H1 (cell line): ENCODE results near the gene P4HB. TPM values are rescaled to one million over a fixed set of nuclear protein-coding genes. Genes with fewer than 3 reads are reported as not detected.

Experiments used
- SAP30 ChIP-seq: fragments of 300-600 bp; sonication (generic); IDR thresholded peaks from 2 replicates; pipeline ENCODE4 v1.7.1; 2012; ENCODE audit warnings: low read length, moderate library complexity, mild to moderate bottlenecking, inconsistent platforms; ENCODE audit not compliant: insufficient read depth, insufficient replicate concordance
- polyA plus RNA-seq, 7 experiments: library from polyadenylated mRNA; depleted of rRNA in 3 of 7; stranded (reverse) in 5 of 7; unstranded in 2 of 7; fragments of >200 nt in 5 of 7; fragments of 200-250 nt in 2 of 7; gene quantifications; 1 replicate in 5 of 7; 2 replicates in 1 of 7; 4 replicates in 1 of 7; pipeline versions ENCODE4 v1.2.1 to v1.2.3, GENCODE V29; 2011 to 2013; ENCODE audit warnings: missing spikeins in 2 of 7, mixed read lengths in 2 of 7
- total RNA-seq: library from RNA; stranded (reverse); fragmentation: NEBNext Ultra II Directional; extraction: Animal tissue kit (Norgen Biotek cat#: 25700); gene quantifications from 2 replicates; pipeline ENCODE4 v1.2.1, GENCODE V29; 2021
- TF ChIP-seq, protein P1 (sequence below): fragments of 300-600 bp; sonication (generic); IDR thresholded peaks from 2 replicates; pipeline ENCODE4 v1.7.1; 2012; ENCODE audit warnings: low read length, moderate library complexity, mild to moderate bottlenecking, inconsistent platforms; ENCODE audit not compliant: insufficient replicate concordance
- TF ChIP-seq, protein P2 (sequence below): IDR thresholded peaks from 2 replicates; pipeline ENCODE4 v1.6.1; 2012; ENCODE audit warnings: low read length, inconsistent platforms
- TF ChIP-seq, protein P3 (sequence below): IDR thresholded peaks from 2 replicates; pipeline ENCODE4 v1.6.1; 2012; ENCODE audit warnings: inconsistent platforms

Gene P4HB
- total and polyA plus RNA-seq, 2 of the 8 experiments (the other 6 are each of a cell fraction or from before 2014, with no cell fraction given): 41.4 to 379 TPM

DNA sequence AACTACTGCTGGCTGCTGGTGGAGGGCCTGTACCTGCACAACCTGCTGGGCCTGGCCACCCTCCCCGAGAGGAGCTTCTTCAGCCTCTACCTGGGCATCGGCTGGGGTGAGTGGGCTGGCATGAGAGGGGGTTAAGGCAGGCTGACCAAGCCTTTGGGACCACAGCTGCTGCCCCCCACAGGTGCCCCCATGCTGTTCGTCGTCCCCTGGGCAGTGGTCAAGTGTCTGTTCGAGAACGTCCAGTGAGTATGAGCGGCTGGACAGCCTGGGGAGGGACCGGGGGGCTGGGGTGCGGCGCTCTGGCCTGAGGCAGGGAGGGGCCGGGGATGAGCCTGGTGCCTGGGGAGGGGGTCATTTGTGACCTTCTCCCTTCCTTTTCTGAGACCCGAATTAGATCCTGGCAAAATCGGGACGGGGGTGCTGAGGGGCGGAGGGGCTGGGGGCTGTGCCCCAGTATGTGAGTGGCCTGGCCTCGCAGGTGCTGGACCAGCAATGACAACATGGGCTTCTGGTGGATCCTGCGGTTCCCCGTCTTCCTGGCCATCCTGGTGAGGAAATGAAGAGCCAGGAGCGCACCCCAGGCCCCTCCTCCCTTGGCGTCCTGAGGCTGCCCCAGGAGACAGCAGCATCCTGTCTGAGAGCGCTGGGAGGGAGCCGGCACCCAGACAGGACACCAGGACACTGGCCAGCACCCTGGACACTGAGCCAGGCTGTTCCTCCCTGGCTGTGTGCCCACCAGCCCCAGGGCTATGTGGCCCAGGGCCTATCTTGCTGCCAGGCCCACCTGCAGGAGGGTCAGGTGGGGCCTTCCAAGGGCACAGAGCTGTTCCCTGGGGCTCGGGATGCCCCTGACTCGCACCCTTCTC is 48.4 kb downstream of the P4HB start (continued):
- TF ChIP-seq, protein P1, sequence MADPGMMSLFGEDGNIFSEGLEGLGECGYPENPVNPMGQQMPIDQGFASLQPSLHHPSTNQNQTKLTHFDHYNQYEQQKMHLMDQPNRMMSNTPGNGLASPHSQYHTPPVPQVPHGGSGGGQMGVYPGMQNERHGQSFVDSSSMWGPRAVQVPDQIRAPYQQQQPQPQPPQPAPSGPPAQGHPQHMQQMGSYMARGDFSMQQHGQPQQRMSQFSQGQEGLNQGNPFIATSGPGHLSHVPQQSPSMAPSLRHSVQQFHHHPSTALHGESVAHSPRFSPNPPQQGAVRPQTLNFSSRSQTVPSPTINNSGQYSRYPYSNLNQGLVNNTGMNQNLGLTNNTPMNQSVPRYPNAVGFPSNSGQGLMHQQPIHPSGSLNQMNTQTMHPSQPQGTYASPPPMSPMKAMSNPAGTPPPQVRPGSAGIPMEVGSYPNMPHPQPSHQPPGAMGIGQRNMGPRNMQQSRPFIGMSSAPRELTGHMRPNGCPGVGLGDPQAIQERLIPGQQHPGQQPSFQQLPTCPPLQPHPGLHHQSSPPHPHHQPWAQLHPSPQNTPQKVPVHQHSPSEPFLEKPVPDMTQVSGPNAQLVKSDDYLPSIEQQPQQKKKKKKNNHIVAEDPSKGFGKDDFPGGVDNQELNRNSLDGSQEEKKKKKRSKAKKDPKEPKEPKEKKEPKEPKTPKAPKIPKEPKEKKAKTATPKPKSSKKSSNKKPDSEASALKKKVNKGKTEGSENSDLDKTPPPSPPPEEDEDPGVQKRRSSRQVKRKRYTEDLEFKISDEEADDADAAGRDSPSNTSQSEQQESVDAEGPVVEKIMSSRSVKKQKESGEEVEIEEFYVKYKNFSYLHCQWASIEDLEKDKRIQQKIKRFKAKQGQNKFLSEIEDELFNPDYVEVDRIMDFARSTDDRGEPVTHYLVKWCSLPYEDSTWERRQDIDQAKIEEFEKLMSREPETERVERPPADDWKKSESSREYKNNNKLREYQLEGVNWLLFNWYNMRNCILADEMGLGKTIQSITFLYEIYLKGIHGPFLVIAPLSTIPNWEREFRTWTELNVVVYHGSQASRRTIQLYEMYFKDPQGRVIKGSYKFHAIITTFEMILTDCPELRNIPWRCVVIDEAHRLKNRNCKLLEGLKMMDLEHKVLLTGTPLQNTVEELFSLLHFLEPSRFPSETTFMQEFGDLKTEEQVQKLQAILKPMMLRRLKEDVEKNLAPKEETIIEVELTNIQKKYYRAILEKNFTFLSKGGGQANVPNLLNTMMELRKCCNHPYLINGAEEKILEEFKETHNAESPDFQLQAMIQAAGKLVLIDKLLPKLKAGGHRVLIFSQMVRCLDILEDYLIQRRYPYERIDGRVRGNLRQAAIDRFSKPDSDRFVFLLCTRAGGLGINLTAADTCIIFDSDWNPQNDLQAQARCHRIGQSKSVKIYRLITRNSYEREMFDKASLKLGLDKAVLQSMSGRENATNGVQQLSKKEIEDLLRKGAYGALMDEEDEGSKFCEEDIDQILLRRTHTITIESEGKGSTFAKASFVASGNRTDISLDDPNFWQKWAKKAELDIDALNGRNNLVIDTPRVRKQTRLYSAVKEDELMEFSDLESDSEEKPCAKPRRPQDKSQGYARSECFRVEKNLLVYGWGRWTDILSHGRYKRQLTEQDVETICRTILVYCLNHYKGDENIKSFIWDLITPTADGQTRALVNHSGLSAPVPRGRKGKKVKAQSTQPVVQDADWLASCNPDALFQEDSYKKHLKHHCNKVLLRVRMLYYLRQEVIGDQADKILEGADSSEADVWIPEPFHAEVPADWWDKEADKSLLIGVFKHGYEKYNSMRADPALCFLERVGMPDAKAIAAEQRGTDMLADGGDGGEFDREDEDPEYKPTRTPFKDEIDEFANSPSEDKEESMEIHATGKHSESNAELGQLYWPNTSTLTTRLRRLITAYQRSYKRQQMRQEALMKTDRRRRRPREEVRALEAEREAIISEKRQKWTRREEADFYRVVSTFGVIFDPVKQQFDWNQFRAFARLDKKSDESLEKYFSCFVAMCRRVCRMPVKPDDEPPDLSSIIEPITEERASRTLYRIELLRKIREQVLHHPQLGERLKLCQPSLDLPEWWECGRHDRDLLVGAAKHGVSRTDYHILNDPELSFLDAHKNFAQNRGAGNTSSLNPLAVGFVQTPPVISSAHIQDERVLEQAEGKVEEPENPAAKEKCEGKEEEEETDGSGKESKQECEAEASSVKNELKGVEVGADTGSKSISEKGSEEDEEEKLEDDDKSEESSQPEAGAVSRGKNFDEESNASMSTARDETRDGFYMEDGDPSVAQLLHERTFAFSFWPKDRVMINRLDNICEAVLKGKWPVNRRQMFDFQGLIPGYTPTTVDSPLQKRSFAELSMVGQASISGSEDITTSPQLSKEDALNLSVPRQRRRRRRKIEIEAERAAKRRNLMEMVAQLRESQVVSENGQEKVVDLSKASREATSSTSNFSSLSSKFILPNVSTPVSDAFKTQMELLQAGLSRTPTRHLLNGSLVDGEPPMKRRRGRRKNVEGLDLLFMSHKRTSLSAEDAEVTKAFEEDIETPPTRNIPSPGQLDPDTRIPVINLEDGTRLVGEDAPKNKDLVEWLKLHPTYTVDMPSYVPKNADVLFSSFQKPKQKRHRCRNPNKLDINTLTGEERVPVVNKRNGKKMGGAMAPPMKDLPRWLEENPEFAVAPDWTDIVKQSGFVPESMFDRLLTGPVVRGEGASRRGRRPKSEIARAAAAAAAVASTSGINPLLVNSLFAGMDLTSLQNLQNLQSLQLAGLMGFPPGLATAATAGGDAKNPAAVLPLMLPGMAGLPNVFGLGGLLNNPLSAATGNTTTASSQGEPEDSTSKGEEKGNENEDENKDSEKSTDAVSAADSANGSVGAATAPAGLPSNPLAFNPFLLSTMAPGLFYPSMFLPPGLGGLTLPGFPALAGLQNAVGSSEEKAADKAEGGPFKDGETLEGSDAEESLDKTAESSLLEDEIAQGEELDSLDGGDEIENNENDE: no peak
- TF ChIP-seq, protein P2, sequence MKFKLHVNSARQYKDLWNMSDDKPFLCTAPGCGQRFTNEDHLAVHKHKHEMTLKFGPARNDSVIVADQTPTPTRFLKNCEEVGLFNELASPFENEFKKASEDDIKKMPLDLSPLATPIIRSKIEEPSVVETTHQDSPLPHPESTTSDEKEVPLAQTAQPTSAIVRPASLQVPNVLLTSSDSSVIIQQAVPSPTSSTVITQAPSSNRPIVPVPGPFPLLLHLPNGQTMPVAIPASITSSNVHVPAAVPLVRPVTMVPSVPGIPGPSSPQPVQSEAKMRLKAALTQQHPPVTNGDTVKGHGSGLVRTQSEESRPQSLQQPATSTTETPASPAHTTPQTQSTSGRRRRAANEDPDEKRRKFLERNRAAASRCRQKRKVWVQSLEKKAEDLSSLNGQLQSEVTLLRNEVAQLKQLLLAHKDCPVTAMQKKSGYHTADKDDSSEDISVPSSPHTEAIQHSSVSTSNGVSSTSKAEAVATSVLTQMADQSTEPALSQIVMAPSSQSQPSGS: no peak
- TF ChIP-seq, protein P3, sequence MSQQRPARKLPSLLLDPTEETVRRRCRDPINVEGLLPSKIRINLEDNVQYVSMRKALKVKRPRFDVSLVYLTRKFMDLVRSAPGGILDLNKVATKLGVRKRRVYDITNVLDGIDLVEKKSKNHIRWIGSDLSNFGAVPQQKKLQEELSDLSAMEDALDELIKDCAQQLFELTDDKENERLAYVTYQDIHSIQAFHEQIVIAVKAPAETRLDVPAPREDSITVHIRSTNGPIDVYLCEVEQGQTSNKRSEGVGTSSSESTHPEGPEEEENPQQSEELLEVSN: no peak
- no peak for TF ChIP-seq SAP30
- TF ChIP-seq, all 59 proteins: peak for 0
